Fibroblast of peridontal ligament (primary cell): ENCODE results near the gene AASDHPPT.
"Not testable (repeated sequence)": the region's sequence is repeated elsewhere in the genome, so short reads cannot be mapped to it uniquely, and the experiment has no call there.

Experiments used
- DNase-seq: peaks from one replicate; pipeline ENCODE4 v3.0.0-alpha.2; 2010; ENCODE audit errors: extremely low read depth

The AASDHPPT gene

GRCh38 chr11:106077609-106078455, at the start of gene AASDHPPT:
TSS of gene AASDHPPT (plus strand) at chr11:106077662. CDS start at chr11:106077711, 49 bp downstream.
- DNase-seq: peak; percentile 64

GRCh38 chr11:106030609-106031008, 46.9 kb upstream of the AASDHPPT start:
- DNase-seq: no peak

- no peak for DNase-seq
These were observed 46.2 kb upstream of the AASDHPPT start for GRCh38 chr11:106031202-106031810.

GRCh38 chr11:106031936-106032335, 45.5 kb upstream of the AASDHPPT start:
- no peak for DNase-seq

GRCh38 chr11:106032861-106033260, 44.6 kb upstream of the AASDHPPT start:
- DNase-seq: no peak

- no peak for DNase-seq
These were observed 33.9 kb upstream of the AASDHPPT start for GRCh38 chr11:106043540-106043939.

GRCh38 chr11:106047631-106048030, 29.8 kb upstream of the AASDHPPT start:
- DNase-seq: no peak

GRCh38 chr11:106049727-106050476, 27.6 kb upstream of the AASDHPPT start:
- DNase-seq: no peak

GRCh38 chr11:106051103-106051502, 26.4 kb upstream of the AASDHPPT start:
- no peak for DNase-seq

- DNase-seq: not testable (repeated sequence)
These were observed 19.1 kb upstream of the AASDHPPT start for GRCh38 chr11:106058377-106058776.

GRCh38 chr11:106059617-106060016, 17.8 kb upstream of the AASDHPPT start:
- DNase-seq: no peak

- no peak for DNase-seq
These were observed 16.1 kb upstream of the AASDHPPT start for GRCh38 chr11:106061249-106061784.

GRCh38 chr11:106061954-106062949, 15.2 kb upstream of the AASDHPPT start:
- DNase-seq: no peak

GRCh38 chr11:106063009-106063408, 14.5 kb upstream of the AASDHPPT start:
- DNase-seq: no peak

GRCh38 chr11:106070606-106071005, 6.9 kb upstream of the AASDHPPT start:
- no peak for DNase-seq

GRCh38 chr11:106072804-106073203, 4.7 kb upstream of the AASDHPPT start:
- DNase-seq: no peak

- DNase-seq: no peak
These were observed 1.1 kb upstream of the AASDHPPT start for GRCh38 chr11:106076171-106076918.

- peak; percentile 99 for DNase-seq
These were observed 398 bp upstream of the AASDHPPT start, which contains the start of gene KBTBD3 for GRCh38 chr11:106076919-106077608. TSS of gene KBTBD3 (minus strand) at chr11:106077347. CDS start at chr11:106059097, 18,250 bp downstream.

- DNase-seq: no peak
These were observed 4.6 kb downstream of the AASDHPPT start for GRCh38 chr11:106082096-106082495.
